T follicular helper cell (primary cell): ENCODE results near the gene FCMR.
"Not testable (repeated sequence)": the region's sequence is repeated elsewhere in the genome, so short reads cannot be mapped to it uniquely, and the experiment has no call there.

Experiments
- DNase-seq: peaks from one replicate; pipeline ENCODE4 v3.0.0-alpha.2; 2020; ENCODE audit warnings: low read depth

Gene FCMR

GRCh38 chr1:206873603-206874188, 48.0 kb downstream of the FCMR start:
- no peak for DNase-seq

GRCh38 chr1:206872139-206872538, 49.6 kb downstream of the FCMR start:
- DNase-seq: no peak

- DNase-seq: no peak
Measured at GRCh38 chr1:206868264-206868663, 53.5 kb downstream of the FCMR start.

GRCh38 chr1:206867716-206868115, 54.0 kb downstream of the FCMR start:
- no peak for DNase-seq

- DNase-seq: no peak
Measured at GRCh38 chr1:206867239-206867638, 54.5 kb downstream of the FCMR start.

- DNase-seq: no peak
Measured at GRCh38 chr1:206866062-206866461, 55.7 kb downstream of the FCMR start.

GRCh38 chr1:206864939-206865671, 56.6 kb downstream of the FCMR start, which contains the start of gene IL20:
Gene IL20, plus strand, starts transcription at chr1:206865623. Its CDS starts 230 bp downstream, at chr1:206865853.
- DNase-seq: peak; percentile 79

GRCh38 chr1:206863266-206863665, 58.5 kb downstream of the FCMR start:
- no peak for DNase-seq

- no peak for DNase-seq
Measured at GRCh38 chr1:206860165-206860564, 61.6 kb downstream of the FCMR start.

GRCh38 chr1:206859082-206859521, 62.6 kb downstream of the FCMR start:
- no peak for DNase-seq

GRCh38 chr1:206856674-206857464, 64.9 kb downstream of the FCMR start:
- no peak for DNase-seq

GRCh38 chr1:206855859-206856258, 65.9 kb downstream of the FCMR start:
- no peak for DNase-seq

- no peak for DNase-seq
Measured at GRCh38 chr1:206854401-206855129, 67.2 kb downstream of the FCMR start.

- not testable (repeated sequence) for DNase-seq
Measured at GRCh38 chr1:206853696-206854095, 68.0 kb downstream of the FCMR start.
